ENCODE measurements around the gene DEPP1.

DEPP1 gene

GRCh38 chr10:44959247-44960087, 19.1 kb downstream of the DEPP1 start, which contains the start of gene RASSF4:
TSS of gene RASSF4 (plus strand) at chr10:44959802. CDS start at chr10:44970203, 10,401 bp downstream.
- Histone ChIP-seq H3K27ac (peak within 1 kb of the TSS; percentile 78), H3K36me3 (replicated peaks) (no peaks in the 10 kb centered on the region), H3K4me3 (ENCODE audit: low read depth, low read length) (peak within 1 kb of the TSS; percentile 74), H3K27me3 (replicated peaks) (no peaks in the 10 kb centered on the region)
- in situ Hi-C loops (cut with HindIII; ENCODE audit: low pct_ligation_motif_present, low sequenced_read_pairs): no loop called here
- peak; percentile 75 for DNase-seq
- TF ChIP-seq CTCF (IDR thresholded peaks at IDR 0.05; ENCODE audit: low read depth, low read length, missing control alignments): no peak

GRCh38 chr10:44958898-44959246, 19.7 kb downstream of the DEPP1 start:
- no peak for TF ChIP-seq CTCF (IDR thresholded peaks at IDR 0.05; ENCODE audit: low read depth, low read length, missing control alignments)
- Histone ChIP-seq H3K27ac (peak overlapping the region; percentile 78), H3K36me3 (replicated peaks) (no peaks in the 10 kb centered on the region), H3K4me3 (ENCODE audit: low read depth, low read length) (peak overlapping the region; percentile 74), H3K27me3 (replicated peaks) (no peaks in the 10 kb centered on the region)
- in situ Hi-C loops (cut with HindIII; ENCODE audit: low pct_ligation_motif_present, low sequenced_read_pairs): no loop called here
- DNase-seq: no peak

- H3K27ac ChIP-seq: peak overlapping the region; percentile 78
- in situ Hi-C loops (cut with HindIII; ENCODE audit: low pct_ligation_motif_present, low sequenced_read_pairs): no loop called here
- DNase-seq: peak; percentile 78
- no peak for TF ChIP-seq CTCF (IDR thresholded peaks at IDR 0.05; ENCODE audit: low read depth, low read length, missing control alignments)
- H3K36me3 ChIP-seq (replicated peaks): no peaks in the 10 kb centered on the region
- peak overlapping the region; percentile 74 for H3K4me3 ChIP-seq (ENCODE audit: low read depth, low read length)
- no peaks in the 10 kb centered on the region for H3K27me3 ChIP-seq (replicated peaks)
Measured at GRCh38 chr10:44958196-44958897, 20.3 kb downstream of the DEPP1 start.

DNA sequence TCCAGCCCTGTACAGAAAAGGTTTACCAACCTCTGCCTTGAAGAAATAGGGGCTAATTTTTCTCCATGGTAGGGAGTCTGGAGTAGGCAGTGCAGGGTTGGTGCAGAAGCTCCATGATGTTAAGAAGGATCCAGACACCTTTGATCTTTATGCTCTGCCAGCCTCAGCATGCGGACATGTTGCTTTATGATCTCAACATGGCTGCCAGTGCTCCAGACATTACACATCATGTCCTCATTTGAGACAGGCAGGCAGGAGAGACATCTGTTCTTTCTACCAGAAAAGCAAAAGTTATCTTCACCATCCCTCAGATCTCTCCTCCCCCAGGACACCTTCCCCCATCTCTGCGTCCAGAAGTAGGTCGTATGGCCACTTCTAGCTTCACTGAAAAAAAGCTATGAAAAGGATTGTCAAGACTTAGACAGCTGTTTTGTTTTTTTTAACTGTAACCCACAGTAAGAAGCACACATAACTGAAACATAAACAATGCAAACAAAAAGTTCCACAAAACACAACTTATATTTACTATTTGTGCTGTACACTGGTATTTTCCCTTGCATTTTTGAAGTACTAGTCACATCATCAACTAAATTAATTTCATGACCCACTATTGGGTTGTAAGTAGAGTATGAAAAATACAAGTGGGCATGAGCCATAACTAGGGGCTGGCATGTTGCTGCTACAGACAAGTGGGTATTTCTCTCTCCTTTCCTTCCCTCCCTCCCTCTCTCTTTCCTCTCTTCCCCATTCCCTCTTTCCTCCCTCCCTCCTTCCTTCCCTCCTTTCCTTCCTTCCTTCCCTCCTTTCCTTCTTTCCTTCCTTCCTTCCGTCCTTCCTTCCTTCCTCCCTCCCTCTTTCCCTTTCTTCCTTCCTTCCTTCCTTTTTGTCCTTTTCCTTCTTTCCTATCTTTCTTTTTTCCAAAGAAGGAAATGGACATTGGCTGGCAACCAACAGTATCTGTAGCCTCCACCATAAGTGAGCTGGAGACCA, 21.6 kb downstream of the DEPP1 start:
- Histone ChIP-seq H3K36me3 (replicated peaks) (no peaks in the 10 kb centered on the region), H3K4me3 (ENCODE audit: low read depth, low read length) (no peak overlapping the region), H3K27ac (no peak overlapping the region), H3K27me3 (replicated peaks) (no peaks in the 10 kb centered on the region)
- DNase-seq: no peak
- no peak for TF ChIP-seq CTCF (IDR thresholded peaks at IDR 0.05; ENCODE audit: low read depth, low read length, missing control alignments)
- in situ Hi-C loops (cut with HindIII; ENCODE audit: low pct_ligation_motif_present, low sequenced_read_pairs): no loop called here

- H3K27me3 ChIP-seq (replicated peaks): no peaks in the 10 kb centered on the region
- TF ChIP-seq CTCF (IDR thresholded peaks at IDR 0.05; ENCODE audit: low read depth, low read length, missing control alignments): no peak
- no peaks in the 10 kb centered on the region for H3K36me3 ChIP-seq (replicated peaks)
- in situ Hi-C loops (cut with HindIII; ENCODE audit: low pct_ligation_motif_present, low sequenced_read_pairs): no loop called here
- H3K4me3 ChIP-seq (ENCODE audit: low read depth, low read length): no peak overlapping the region
- H3K27ac ChIP-seq: no peak overlapping the region
- no peak for DNase-seq
Measured at GRCh38 chr10:44956226-44956625, 22.4 kb downstream of the DEPP1 start.
